NOMO-1 treated with dmso at 0.1 percent for 144 hours (cell line): ENCODE results near the gene HES5.
A peak's percentile ranks its signal among the peaks of the same experiment; 100 is the strongest.
"Not testable (repeated sequence)": the region's sequence is repeated elsewhere in the genome, so short reads cannot be mapped to it uniquely, and the experiment has no call there.

Experiments
- DNase-seq: peaks from one replicate; lab custom pipeline; 2025; ENCODE audit not compliant: unreplicated experiment; lab: John Stamatoyannopoulos, UW

The HES5 gene

DNA sequence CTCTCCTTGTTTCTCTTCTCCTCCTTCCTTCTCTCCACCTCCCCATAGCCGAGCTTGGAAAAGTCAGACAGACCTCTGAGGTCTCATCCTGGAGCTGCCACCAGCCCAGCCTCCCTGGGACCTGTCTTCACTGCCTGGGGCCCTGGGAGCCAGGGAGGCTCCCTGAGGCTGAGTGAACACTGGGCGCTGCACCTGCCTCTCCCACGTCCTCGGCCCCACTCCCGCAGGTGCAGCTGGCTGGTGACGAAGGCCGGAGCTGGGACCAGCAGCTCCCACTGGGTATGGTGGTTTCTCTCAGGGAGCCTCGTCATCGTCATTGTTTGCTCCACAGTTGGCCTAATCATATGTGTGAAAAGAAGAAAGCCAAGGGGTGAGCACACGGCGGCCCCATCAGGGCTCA lies 31.4 kb upstream of the HES5 start:
- no peak for DNase-seq

DNA sequence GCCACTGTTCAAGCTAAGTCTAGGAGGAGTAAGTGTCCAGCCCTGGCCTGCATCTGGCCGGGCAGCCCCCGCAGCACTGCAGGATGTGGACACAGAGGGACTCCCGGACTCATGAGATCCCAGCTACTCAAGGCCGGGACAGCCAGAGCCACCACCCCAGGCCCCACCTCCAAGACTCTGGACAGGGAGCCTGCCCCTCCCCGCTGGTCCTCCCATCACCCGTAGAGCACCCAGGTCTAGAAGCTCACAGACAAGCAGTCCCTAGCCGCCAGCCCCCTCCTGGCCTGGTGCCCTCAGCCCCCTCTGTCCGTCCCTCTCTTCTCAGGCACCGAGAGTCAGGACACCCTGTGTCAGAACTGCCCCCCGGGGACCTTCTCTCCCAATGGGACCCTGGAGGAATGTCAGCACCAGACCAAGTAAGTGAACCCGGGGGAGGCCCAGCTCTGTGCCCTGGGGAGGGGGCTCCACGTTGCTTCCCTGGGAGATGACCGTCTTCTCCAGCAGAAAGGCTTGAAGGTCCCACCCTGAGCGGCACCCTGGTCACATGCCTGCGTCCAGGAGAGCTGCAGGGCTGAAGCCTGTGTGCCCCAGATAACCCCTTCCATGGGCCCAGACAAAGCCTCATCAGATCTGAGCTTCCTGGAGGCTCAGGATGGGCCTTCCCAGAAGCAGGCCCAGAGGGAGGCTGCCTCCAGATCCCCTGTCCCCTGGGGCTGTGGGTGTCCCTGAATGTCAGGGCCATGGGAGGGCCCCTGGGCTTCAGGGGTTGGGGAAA lies 30.4 kb upstream of the HES5 start:
- DNase-seq, result no peak

DNA sequence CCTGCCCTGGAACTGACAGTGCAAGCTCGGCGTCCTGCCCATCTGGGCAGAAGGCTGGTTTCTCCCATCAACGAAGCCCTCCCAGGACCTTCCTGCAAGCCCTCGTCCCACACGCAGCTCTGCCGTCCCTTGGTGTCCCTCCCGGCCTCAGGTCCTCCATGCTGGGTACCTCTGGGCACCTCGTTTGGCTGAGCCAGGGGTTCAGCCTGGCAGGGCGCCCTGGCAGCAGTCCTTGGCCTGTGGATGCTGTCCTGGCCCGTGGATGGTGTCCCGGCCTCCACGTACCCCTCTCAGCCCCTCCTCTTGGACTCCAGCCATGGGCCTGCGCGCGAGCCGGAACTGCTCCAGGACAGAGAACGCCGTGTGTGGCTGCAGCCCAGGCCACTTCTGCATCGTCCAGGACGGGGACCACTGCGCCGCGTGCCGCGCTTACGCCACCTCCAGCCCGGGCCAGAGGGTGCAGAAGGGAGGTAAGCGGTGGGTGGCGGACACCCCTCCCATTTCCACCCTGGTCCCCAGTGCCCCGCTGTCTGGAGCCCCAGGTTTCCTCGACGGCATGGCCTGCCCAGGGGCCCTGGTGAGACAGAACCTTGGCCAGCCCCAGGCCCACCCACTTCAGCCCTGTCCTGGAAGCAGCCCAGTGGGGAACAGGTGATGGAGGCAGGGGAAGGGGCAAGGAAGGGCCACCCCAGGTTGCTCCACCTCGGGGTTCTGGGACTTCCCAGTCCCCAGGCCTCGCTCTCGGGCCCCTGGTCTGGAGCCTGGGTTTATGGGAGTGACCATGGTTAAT lies 29.6 kb upstream of the HES5 start:
- no peak for DNase-seq

DNA sequence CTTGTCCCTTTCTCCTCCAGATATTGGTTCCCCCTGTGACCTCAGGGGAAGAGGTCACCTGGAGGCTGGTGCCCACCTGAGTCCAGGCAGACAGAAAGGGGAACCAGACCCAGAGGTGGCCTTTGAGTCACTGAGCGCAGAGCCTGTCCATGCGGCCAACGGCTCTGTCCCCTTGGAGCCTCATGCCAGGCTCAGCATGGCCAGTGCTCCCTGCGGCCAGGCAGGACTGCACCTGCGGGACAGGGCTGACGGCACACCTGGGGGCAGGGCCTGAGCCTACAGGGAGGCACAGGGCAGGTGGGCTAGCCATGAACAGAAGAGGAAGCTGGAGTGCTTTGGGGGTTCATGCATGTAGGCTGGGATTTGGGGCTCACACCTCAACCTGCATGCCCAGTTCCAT lies 28.8 kb upstream of the HES5 start:
- no peak for DNase-seq

DNA sequence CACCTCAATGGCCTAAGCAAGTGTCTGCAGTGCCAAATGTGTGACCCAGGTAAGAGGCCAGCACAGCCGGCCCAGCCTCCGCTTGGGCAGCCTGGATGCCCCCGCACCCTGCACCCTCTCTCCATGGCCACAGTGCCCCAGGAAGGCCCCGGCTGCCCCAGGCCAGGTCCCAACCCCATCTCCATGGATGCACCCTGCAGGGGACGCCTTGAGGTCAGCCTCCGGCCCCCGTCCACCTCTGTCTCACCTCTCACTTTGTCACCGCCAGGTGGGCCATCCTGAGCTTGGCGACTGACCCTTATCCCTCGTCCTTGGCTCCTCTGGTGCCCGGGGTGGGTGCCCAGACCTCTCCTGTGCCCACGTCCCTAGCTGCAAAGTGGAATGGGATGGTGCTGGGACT lies 28.4 kb upstream of the HES5 start:
- no peak for DNase-seq

DNA sequence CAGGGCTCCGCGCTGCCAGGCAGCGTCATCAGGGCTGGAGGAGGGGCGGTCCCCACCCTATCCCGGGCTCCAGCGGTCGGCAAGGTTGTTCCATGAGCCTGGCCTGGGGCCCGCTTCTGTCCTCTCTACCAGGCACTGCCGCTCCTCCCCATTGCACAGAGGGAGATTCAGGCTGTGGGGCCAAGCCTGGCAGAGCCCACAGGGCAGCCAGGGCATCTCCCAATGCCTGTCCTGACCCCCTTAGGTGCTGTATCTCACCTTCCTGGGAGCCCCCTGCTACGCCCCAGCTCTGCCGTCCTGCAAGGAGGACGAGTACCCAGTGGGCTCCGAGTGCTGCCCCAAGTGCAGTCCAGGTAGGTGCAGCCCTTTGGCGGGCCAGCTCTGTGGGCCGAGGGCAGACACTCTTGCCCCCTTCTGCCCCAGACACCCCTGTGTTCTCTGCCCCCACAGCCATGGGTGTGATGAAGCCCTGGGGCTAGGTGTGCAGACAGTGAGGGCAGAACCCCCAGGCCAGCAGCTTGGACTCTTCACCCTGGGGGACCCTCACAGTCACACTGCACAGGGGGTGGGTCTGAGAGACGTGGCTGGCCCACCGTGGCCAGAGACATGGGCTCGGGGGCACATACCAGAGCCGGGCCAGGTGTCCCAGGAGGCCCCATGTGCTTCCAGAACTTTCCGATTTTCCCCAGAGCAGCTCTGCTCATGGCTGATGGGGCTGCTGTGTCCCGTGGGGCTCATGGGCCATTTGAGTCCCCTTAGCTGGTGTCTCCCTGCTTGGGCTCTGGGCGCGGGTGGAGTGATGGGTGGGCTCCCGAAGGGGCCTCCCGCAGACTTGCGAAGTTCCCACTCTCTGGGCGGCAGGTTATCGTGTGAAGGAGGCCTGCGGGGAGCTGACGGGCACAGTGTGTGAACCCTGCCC lies 27.7 kb upstream of the HES5 start:
- no peak for DNase-seq

DNA sequence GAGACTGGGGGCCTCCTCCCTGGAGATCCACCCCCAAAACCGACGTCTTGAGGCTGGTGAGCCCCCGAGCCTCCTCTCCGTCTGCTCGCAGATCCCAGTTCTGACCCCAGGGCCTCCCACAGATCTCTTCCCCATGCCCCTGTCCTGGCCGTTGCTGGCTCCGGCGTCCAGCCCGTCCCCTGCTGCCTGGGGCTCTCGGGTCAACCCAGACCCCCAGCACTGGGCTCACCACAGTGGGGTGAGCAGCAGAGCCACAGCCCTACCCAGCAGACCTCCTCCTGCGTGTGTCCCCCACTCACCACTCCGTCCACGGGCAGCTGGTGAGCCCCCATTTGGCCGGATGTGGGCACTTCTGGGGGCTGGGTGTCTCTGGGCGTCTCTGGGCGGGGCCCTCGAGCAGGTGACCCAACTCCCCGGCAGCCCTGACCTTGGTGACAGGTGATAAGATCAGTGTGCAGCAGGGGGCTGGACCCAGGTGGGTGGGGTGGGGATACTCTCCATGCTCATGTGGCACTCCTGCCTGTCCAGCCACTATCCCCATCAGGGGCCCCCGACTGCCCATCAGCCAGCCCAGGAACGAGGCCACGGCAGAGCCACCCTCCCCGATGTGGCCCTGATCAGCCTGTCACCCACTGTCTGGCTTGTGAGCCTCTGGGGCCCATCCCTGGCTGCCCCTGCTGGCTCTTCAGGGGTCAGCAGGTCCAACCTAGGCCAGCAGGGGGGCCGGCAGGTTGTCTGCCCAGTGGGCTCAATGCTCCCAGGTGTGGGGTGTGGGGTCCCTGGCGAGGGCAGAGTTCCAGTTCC lies 26.8 kb upstream of the HES5 start:
- no peak for DNase-seq

DNA sequence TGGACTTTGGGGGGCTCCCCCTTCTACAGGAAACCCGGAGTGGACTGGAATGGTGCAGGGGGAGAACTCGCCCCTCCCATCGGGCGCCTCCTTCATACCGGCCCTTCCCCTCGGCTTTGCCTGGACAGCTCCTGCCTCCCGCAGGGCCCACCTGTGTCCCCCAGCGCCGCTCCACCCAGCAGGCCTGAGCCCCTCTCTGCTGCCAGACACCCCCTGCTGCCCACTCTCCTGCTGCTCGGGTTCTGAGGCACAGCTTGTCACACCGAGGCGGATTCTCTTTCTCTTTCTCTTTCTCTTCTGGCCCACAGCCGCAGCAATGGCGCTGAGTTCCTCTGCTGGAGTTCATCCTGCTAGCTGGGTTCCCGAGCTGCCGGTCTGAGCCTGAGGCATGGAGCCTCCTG lies 26.2 kb upstream of the HES5 start, which contains the start of gene TNFRSF14:
TSS of gene TNFRSF14 (plus strand) at position 95 of the 401 bp plus-strand sequence. CDS start at position 389, 294 bp downstream.
- DNase-seq, result peak; percentile 35

DNA sequence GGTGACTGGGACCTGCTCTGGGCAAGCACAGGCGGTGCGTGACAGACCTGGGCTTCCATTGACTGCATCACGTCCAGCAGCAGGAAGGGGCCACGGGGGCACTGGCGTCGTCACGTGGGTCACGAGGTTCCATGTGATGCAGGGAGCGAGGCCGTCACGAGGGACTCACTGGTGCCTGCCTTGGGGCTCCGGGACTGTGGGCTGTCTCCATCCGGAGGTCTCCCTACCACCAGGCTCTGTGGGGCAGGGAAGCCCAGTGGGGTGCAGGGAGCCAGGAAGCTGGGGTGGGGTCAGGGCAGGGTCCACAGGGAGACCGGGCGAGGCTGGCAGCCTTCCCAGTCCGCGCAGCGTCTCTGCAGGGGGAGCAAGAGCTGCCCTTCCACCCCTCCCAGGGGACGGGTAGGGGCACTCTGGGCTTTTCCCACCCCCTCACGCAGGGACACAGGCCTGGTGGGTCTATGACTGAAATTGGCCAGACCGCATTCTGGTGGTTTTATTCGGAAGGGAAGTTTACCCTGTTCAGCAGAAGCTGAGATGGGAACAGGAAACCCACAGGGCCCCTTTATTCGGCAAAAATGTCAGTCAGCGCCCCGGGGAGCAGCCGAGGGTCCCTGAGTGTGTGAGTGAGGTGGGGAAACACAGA lies 25.7 kb upstream of the HES5 start:
- peak; percentile 29 for DNase-seq

DNA sequence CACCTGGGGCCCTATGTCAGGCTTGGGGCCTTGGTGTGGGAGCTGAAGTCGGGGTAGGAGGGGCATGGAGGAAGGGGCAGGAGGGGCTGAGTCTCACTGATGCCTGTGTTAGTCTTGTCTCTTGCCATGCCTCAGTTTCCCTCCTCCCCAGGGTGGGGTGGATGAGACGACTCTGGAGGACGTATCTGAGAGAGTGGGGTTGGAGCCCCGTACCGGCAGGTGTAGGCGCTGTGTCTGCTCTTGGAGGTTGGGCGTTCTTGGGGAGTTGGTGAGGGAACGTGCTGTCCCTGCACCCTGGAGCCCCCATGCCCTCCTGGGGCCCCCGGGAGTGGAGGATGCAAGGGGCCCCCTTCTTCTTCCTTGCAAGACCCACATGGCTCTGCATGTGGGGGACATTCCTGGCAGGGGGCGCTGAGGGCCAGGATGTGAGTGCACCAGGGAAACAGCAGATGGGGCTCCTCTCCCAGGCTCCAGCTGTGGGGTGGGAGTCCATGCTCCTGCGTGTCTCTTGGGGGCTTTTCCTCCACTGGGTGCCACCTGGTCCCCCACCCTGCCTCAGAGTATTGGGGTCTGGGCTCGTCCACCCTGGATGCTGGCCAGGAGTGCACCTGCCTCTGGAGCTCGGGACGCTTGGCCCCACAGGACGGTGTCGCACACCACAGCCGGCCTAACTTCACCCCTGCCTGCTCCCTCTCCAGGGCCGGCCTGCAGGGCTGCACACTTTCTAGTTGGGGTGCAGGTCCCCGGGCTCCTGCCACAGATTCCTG lies 24.7 kb upstream of the HES5 start:
- no peak for DNase-seq

DNA sequence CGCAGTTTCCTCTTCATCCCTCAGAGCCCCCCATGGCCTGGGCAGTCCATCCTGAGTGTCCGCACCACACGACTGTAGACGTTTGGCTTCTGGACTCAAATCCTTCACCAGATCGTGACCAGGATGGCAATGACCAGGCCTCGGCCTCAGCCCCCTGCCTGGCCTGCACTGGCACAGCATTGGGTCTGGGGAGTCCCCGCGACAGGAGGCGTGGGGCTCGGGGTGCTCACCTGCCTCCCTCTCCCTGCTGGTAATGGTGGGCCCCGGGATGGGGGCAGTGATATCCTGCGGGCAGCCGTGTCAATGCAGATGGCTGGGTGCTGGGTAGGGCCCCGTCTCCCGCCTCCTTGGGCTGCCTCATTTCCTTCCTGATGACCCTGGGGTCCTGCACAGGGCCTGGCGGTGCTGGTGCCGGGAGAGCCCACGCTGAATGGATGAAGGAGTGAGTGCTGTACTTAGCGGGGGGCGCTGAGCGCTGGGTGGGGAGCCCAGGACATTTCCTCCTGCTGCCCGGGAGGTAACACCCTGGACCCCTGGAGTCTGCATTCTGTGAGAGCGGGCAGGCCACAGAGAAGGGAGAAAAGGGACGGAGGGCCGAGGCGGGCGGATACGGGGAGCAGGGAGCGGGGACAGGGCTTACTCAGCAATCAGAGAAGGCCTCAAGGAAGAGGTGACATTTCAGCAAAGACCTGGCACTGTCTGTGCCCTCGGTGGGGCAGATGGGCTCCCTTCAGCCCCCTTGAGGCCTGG lies 24.0 kb upstream of the HES5 start:
- DNase-seq, result no peak

DNA sequence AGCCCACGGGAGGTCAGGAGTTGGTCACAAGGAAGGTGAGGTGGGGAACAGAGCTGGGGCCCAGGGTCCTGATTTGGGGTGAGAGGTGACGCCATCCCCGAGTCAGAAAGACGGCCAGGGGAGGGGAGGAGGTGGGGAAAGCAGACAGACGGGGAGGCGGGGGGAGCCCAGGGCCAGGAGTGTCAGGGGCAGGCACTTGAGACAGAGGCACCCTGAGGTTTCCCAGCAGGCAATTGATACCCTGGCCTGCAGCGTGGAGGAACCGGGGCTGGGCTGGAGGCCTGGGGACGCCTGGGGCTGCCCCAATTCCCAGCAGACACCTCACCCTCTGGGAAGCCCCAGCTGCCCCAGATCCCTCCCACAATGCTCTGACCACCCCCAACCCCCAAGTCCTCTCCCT lies 23.0 kb upstream of the HES5 start:
- DNase-seq, result not testable (repeated sequence)

DNA sequence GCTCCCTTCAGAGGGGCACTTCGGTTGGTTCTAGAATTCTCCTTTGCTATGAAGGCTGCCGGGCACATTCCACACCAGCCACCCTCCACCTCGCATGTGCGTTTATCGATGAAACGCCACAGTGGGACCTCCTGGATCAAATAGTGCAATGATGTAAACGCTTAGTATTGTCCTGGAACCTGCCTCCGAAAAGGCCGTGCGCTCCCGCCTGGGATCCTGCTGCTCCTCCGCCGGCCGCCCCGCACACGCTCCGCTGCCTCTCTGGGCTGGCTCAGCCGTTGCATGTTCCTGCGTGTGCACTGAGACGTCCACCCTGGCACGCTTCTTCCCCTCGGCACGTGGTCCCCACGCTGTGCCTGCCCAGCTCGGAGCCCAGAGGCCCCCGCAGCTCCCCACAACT lies 22.1 kb upstream of the HES5 start:
- DNase-seq, result no peak

DNA sequence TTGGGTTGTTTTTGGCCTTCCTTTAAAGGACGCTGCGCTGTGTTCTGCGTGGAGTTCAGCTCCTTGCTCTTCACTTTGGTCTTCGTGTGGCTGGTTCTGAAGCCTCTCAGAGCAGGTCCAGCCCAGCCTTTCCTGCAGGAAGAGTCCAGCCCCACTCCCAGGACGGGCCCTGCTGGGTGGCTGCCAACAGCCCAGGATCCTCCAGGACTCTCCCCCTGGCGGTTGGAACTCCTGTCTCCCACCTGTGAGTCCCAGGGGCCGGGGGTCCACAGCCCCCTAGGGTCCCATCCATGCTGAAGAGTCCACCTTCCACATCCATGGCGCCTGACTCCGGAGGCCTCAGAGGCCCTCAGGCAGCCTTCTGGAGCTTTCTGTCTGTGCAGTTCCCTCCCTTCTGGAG lies 21.5 kb upstream of the HES5 start:
- not testable (repeated sequence) for DNase-seq

DNA sequence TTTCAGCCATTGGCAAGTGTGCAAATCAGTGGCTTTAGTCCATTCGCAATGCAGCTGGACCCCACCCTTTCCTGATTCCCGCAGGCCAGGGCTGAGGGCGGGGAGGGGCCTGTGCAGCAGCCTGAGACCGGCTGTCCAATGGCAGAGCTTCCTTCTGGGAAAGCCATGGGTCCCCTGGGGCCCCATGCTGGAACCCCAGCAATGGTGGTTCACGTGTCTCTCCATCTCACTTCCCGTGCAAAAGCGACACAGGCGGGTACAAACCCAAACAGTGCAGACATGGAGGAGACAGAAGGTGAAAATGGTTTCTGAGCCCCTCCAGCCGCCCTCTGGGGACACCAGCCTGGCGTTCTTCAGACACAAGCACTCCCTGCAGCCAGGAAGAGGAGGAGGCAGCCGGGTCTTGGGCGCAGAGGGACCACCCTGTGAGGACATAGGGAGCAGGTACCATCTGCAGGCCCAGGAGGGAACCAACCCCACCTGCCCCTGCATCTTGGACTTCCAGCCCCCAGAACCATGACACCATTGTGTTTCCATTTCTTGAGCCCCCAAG lies 20.3 kb upstream of the HES5 start:
- not testable (repeated sequence) for DNase-seq

DNA sequence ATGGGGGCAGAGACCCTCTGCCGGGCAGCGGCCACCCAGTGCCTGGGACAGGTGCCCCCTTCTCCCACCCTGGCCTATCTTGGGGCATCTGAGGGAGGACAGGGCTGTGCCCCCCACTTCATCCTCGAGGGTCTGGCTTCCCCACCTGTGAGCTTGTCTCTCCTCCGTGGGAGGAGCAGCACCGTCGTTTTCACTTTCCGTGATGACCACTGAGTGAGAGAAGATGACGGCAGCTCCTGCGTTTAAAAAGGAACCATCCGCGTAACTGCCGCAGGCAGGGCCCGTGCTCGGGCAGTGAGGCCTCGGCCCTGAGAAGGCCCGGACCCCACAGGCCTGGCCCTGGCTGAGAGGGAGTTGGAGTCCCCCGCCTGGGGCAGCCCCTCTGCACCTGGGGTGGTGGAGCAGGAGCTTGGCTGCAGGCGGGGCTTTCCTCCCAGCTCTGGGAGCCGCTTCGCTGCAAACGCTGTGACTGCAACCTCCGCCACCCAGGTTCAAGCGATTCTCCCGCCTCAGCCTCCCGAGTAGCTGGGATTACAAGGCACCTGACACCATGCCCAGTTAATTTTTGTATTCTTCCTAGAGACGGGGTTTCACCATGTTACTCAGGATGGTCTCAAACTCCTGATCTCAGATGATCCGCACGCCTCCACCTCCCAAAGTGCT lies 19.4 kb upstream of the HES5 start:
- DNase-seq, result not testable (repeated sequence)

DNA sequence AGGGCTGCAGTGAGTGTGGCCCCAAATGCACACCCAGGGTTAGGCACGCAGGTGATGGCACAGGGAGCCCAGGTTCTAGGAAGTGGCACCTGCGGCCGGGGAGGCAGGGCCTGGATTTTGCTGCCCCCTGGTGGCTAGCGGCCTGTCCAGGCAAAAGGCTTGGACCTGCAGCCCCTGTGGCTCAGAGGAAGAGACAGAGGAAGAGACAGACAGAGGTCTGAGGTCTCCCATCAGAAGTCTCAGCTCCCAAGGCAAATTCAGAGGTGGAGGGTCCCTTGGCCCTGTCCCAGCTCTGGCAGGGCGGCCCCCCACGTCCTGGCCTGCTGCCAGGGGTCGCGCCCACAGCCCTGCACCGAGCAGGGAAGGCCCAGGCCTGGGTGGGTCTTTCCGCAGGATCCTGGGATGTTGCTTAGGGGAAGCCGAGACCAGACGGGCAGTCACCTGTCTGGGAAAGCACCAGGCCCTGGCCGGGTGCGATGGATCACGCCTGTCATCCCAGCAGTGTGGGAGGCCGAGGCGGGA lies 18.1 kb upstream of the HES5 start:
- peak; percentile 55 for DNase-seq
